GM19455 (cell line): Measurements from ENCODE around the gene LTBP2.

Experiments used
- ATAC-seq: cut with Tn5 transposase; IDR thresholded peaks from one replicate; pipeline ENCODE4 v1.9.1; 2021; ENCODE audit not compliant: unreplicated experiment

Gene LTBP2

GRCh38 chr14:74573421-74574089, 38.5 kb downstream of the LTBP2 start:
- ATAC-seq: no peak

DNA sequence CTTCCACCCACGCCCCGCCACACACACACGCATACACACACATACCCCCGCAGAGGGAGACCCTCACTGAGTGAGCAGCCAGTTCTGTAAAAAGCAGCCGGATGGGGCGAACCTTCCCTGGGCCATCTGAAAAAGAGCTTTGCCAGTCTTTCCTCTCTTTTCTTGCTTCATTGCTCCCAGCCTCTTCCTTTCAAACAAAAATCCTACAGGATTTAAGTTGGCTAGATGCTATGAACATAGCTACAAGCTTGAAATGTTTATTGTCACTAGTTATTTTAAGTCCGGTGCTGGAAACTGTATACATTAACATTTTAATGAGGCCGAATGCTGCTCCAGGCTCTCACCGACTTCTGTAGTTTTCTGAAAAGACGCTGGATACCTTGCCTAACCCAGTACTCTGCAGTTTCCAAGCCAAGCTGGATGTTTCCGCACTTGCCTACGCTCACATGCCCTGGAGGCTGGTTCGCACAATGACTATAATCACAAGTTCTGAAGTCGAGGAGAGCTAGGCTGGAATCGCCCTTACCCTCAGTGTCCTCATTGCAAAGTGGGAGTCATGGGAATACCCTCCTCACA, 39.2 kb downstream of the LTBP2 start:
- no peak for ATAC-seq

- ATAC-seq: no peak
Measured at GRCh38 chr14:74571901-74572725, 39.9 kb downstream of the LTBP2 start.

- no peak for ATAC-seq
Measured at GRCh38 chr14:74571441-74571841, 40.6 kb downstream of the LTBP2 start.

GRCh38 chr14:74570696-74571095, 41.3 kb downstream of the LTBP2 start:
- ATAC-seq: no peak

DNA sequence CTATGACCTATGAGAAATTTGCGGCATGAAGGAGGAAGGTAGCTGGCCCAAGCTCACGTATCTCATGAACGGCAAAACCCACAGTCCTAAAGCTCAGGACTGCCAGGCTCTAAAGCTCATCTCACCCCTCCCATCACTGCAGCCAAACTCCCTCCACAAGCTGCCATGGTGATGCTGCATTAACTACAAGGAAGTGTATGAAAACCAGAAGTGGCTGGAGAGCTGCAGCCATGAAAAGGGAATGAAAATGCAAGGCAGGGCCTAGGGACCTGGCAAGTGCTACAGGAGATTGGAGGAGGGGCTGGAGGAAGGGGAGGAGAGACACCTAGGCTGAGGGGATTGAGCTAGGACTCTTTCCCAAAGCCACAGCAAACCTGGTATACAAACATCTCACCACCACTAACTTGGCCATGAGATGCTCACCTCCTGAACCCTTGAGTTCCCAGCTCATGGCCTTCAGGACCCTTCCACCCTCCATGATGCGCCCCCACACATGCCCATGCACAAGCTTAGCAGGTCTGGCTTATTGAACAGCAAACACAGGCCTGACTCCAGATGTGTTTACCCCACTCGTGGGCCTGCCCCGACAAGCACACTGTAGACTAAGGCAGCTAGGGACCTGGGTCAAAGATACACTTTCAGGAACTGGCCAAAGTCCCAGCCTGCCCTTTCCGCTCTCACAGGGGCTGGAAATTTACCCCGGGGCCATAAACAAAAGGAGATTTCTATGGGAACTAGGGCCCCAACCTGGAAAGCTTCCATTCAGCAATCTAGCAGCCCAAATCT, 42.0 kb downstream of the LTBP2 start:
- no peak for ATAC-seq

GRCh38 chr14:74569387-74569786, 42.6 kb downstream of the LTBP2 start:
- ATAC-seq: no peak

- no peak for ATAC-seq
Measured at GRCh38 chr14:74568911-74569310, 43.1 kb downstream of the LTBP2 start.

- ATAC-seq: no peak
Measured at GRCh38 chr14:74568380-74568649, 43.7 kb downstream of the LTBP2 start.

- ATAC-seq: no peak
Measured at GRCh38 chr14:74567646-74568379, 44.2 kb downstream of the LTBP2 start.

DNA sequence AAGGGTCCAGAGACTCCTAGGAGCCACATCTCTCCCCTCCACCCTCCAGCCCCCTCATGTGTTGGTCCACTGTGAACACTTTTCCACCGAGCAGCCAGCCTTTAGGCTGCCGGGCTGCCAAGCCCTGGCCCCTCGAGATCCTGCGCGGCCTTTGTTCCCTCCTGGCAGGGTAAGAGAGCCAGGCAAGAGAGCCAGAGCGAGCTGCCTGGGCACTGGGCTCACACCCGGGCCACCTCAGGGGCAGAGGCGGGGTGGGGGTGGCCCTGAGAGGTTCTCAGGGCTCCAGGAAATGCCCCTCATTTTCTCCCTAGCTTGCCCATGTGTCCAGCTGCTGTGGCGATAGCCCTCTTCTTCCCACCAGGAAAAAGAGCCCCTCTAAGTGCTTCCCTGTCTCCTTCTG, 44.8 kb downstream of the LTBP2 start:
- no peak for ATAC-seq

DNA sequence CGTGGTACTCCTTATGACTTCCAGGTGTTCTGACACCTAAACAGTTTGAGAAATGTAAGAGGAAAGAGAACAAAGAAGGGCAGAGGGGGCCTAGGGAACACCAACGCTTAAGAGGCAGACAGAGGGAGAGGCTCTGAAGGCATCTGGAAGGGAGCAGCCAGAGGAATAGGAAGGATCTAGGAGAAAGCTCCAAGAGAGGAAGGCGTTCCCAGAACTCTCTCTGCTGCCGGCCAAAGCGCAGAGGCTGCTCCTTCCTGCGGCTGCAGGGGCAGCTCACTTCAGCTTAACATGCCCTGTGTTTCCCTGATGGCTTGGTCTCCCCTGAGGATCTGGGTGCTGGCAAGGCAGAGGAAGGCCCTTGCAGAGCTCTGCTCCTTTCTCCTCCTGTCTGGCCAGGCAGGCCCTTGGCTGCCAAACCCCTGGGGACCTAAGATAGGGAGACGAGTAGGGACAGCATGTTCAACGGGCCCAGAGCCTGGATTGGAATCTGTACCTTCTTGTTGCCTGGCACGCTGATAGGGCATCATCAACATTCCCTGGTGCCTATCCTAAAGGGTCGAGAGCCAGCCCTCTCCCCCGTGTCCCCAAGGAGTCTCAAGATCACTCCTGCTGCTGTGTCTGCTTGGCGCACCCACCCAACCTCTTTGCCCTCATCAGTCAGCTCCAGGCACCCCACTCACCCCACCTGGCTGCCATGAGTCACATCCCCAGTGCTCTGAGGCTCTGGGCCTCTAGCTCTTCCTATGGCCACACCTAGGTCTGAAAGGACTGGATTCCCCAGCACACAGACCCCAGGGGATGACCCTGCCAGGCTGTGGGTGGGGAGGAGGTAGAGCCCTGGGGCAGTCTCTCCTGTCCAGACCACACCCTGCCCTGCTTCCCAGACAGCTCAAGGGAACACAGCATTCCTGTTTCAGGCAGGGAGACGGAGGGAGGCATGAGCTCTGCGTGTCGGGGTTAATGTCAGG, 45.6 kb downstream of the LTBP2 start:
- ATAC-seq: no peak

DNA sequence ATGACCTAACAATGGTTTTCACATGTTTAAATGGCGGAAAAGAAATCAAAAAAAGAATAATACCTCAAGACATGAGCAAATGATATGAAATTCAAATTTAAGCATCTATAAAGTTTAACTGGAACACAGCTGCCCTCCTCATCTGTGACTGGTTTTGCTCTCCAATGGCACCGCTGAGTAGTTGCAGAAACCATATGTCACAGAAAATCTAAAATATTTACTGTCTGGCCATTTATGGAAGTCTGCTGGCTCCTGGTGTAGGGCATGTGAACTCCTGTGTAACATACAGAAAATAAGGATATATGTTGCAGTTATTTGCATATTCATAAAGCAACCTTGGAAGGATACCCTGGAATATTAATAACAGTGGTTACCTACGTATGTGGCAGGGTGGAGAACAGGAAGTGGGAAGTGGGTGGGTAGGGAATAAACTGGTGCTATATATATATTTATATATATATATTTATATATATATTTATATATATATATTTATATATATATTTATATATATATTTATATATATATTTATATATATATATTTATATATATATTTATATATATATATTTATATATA, 48.4 kb downstream of the LTBP2 start:
- no peak for ATAC-seq

GRCh38 chr14:74563233-74563585, 48.8 kb downstream of the LTBP2 start:
- no peak for ATAC-seq

GRCh38 chr14:74562515-74563232, 49.4 kb downstream of the LTBP2 start:
- no peak for ATAC-seq

DNA sequence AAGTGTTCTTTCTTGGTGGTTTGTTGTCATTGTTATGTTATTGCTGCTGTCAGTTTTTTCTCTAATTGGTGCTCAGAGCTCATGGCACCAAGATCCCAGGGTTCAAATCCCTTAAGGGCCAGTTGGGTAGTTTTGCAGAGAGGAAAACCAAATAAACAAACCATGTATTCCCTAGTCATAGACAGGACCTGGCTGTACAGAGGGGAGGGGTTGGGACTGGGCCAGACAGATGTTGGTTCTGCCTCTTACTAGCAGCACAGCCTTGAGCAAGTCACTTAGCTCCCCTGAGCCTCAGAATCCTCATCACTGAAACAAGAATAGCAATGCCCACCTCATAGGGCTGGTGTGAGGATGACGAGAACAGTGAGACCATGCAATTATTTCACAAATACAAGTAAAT, 53.4 kb downstream of the LTBP2 start:
- ATAC-seq: no peak

- no peak for ATAC-seq
Measured at GRCh38 chr14:74557691-74558090, 54.3 kb downstream of the LTBP2 start.

DNA sequence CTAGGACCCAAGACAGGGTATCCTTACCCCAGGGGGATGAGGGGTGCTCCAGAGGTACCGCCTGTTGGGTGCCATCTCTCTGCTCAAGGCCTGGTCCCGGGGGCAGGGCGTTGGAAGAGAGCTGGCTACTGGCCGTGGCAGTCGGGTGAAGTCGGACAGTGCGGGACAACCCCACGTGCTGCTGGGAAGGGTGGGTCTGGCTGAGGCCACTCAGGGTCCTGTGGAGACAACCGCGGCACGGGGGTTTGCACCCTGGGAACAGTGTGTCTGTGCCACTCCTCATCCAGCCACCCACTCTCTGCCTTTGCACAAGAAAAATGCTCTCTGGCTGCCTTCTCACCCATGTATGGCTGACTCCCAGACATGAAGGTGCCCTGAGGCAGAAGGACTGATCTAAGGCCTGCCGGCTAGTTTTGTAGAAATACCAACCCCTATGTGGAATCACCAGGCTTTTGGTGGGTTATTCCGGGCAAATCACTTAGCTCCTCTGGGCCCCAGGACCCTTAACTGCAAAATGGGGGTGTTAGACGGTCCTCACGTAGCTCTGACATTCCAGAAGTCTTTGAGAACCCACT, 56.5 kb downstream of the LTBP2 start:
- ATAC-seq: no peak
